ENCODE results near the gene OLFM1. TPM values are rescaled to one million over a fixed set of nuclear protein-coding genes. Genes with fewer than 3 reads are reported as not detected.

The OLFM1 gene
- total and polyA plus RNA-seq, 9 of the 15 experiments (the other 6 are each of a cell fraction or from before 2014, with no cell fraction given), result not detected

- in situ Hi-C loops (cut with MboI), result no loop called here
- WGBS (ENCODE audit: insufficient coverage, low coverage, missing lambda C conversion rate), result 2% methylated on average over 11 of the region's 12 CpGs
- DNase-seq (ENCODE audit: extremely low read depth in 1 of 4, low spot score in 3 of 4), result no peak
- ATAC-seq, result no peak
- peaks cover 6 to 66% of the 10 kb centered on the region in 2 experiments; a peak in 4 of 5 replicates for H3K27me3 ChIP-seq (ENCODE audit: control insufficient read depth in 2 of 2, insufficient read depth in 2 of 2, low read length in 2 of 2)
- BruUV-seq (replicated peaks), result no TSS peak
- POLR2A ChIA-PET, result interaction anchor here (0.9 kb wide), 1 partner anchor 24 kb away, joined by 3 read pairs; no protein-coding TSS in a partner anchor
- H3K9ac ChIP-seq (ENCODE audit: insufficient read depth in 1 of 2, low read depth in 2 of 2, low read length in 2 of 2), result no peak overlapping the region
- H4K20me1 ChIP-seq (replicated peaks; ENCODE audit: control insufficient read depth, insufficient read depth, low read length), result peaks cover 5% of the 10 kb centered on the region; the same call in 1 of the 2 replicates
- H3K27ac ChIP-seq (ENCODE audit: extremely low read depth, low read depth, low read length), result no peak overlapping the region
- no peak overlapping the region for H2AFZ ChIP-seq (ENCODE audit: low read depth, low read length)
- no peaks in the 10 kb centered on the region for H3K9me3 ChIP-seq (replicated peaks; ENCODE audit: control insufficient read depth, insufficient read depth, low read depth, low read length)
- no peak for FAIRE-seq
- H3K36me3 ChIP-seq (ENCODE audit: control insufficient read depth, insufficient read depth, low read length), result no peaks in the 10 kb centered on the region
- H3K79me2 ChIP-seq (ENCODE audit: control insufficient read depth, insufficient read depth, low read length), result no peaks in the 10 kb centered on the region
- TF ChIP-seq ZNF408 (CRISPR knock-in tag; IDR thresholded peaks at IDR 0.05; ENCODE audit: low read depth), result no peak
- TF ChIP-seq YY1 (IDR thresholded peaks at IDR 0.05; ENCODE audit: borderline replicate concordance in 1 of 3, control insufficient read depth in 1 of 3, extremely low read depth in 1 of 3, insufficient read depth in 3 of 3, insufficient read length in 1 of 3, insufficient replicate concordance in 2 of 3, low read depth in 1 of 3, low read length in 2 of 3), result no peak
- no peak for TF ChIP-seq CHCHD3 (CRISPR knock-in tag; IDR thresholded peaks at IDR 0.05)
- TF ChIP-seq MEF2A (IDR thresholded peaks at IDR 0.05; ENCODE audit: control insufficient read depth, low read depth, low read length), result no peak
- TF ChIP-seq RCOR1 (IDR thresholded peaks at IDR 0.05; ENCODE audit: borderline replicate concordance in 1 of 2, low read depth in 2 of 2, low read length in 2 of 2), result no peak
- no peak for TF ChIP-seq ZNF644 (tag; IDR thresholded peaks at IDR 0.05; ENCODE audit: low read depth)
- no peak for TF ChIP-seq MYBL2 (IDR thresholded peaks at IDR 0.05; ENCODE audit: low read depth)
- no peak for TF ChIP-seq MYBL2 (CRISPR knock-in tag; IDR thresholded peaks at IDR 0.05; ENCODE audit: borderline replicate concordance)
- no peak for TF ChIP-seq NFE2 (IDR thresholded peaks at IDR 0.05; ENCODE audit: low read depth)
- TF ChIP-seq SIRT6 (IDR thresholded peaks at IDR 0.05; ENCODE audit: low read depth, low read length), result no peak
- no peak for TF ChIP-seq TGIF2 (CRISPR knock-in tag; IDR thresholded peaks at IDR 0.05)
- no peak for TF ChIP-seq PML (IDR thresholded peaks at IDR 0.05; ENCODE audit: low read length)
- no peak for TF ChIP-seq SFPQ (IDR thresholded peaks at IDR 0.05; ENCODE audit: low read depth, low read length)
- no peak for TF ChIP-seq PHTF2 (CRISPR knock-in tag; IDR thresholded peaks at IDR 0.05)
- TF ChIP-seq TCF15 (CRISPR knock-in tag; IDR thresholded peaks at IDR 0.05), result no peak
- no peak for TF ChIP-seq ZNF77 (CRISPR knock-in tag; IDR thresholded peaks at IDR 0.05)
- TF ChIP-seq DIDO1 (tag; IDR thresholded peaks at IDR 0.05; ENCODE audit: low read depth), result no peak
- TF ChIP-seq MTF1 (CRISPR knock-in tag; IDR thresholded peaks at IDR 0.05; ENCODE audit: borderline replicate concordance), result no peak
- no peak for TF ChIP-seq SRSF7 (optimal IDR thresholded peaks at IDR 0.05; ENCODE audit: low read depth, low read length)
- no peak for TF ChIP-seq CEBPG (CRISPR knock-in tag; IDR thresholded peaks at IDR 0.05)
- no peak for TF ChIP-seq CEBPG (tag; conservative IDR thresholded peaks at IDR 0.05 in 1 of 2, IDR thresholded peaks at IDR 0.05 in 1 of 2)
- TF ChIP-seq NBN (IDR thresholded peaks at IDR 0.05; ENCODE audit: low read depth), result no peak
- H3K9me1 ChIP-seq (ENCODE audit: control insufficient read depth, insufficient read depth, low read length), result no peaks in the 10 kb centered on the region
- intact Hi-C loops (cut with micrococcal nuclease), result no loop called here
- H3K4me3 ChIP-seq, result no peak overlapping the region
- no peak overlapping the region for H3K4me2 ChIP-seq (ENCODE audit: insufficient read depth, low read length)
- CTCF ChIA-PET (ENCODE audit: low intra/inter-chr PET ratio), result no interaction called here
- no peaks in the 10 kb centered on the region for H3K4me1 ChIP-seq (replicated peaks in 1 of 2; ENCODE audit: control insufficient read depth in 2 of 2, insufficient read depth in 2 of 2, low read length in 2 of 2)
These were observed 14.9 kb downstream of the OLFM1 start for GRCh38 chr9:135102331-135102730.

Measured in K562 (cell line).